SK-N-SH (cell line): Measurements from ENCODE around the gene CPA4. TPM values are rescaled to one million over a fixed set of nuclear protein-coding genes. Genes with fewer than 3 reads are reported as not detected.

Source experiments
- CHD2 ChIP-seq: fragments of 150-350 bp; IDR thresholded peaks from 2 replicates; pipeline ENCODE4 v1.6.1; 2018; ENCODE audit warnings: low read length; ENCODE audit not compliant: partially characterized antibody
- EP300 ChIP-seq, 2 experiments: IDR thresholded peaks; 2 replicates each; pipeline versions ENCODE4 v1.4.0 to v1.6.1; 2012; ENCODE audit warnings: borderline replicate concordance in 1 of 2, low read depth in 1 of 2, low read length in 1 of 2
- EZH2phosphoT487 ChIP-seq: fragments of 200-600 bp; sonication (generic); IDR thresholded peaks from 2 replicates; pipeline ENCODE4 v1.6.1; 2017; ENCODE audit warnings: low read depth, mixed run types, mild to moderate bottlenecking, antibody characterized with exemption, moderate library complexity, borderline replicate concordance
- FOSL2 ChIP-seq: IDR thresholded peaks from 2 replicates; pipeline ENCODE4 v1.4.0; 2012; ENCODE audit warnings: low read depth, mild to moderate bottlenecking, moderate library complexity, borderline replicate concordance
- FOXM1 ChIP-seq: IDR thresholded peaks from 2 replicates; pipeline ENCODE4 v1.4.0; 2012; ENCODE audit warnings: low read depth, mild to moderate bottlenecking
- GATA2 ChIP-seq: sonication (generic); formaldehyde crosslinking; IDR thresholded peaks from 2 replicates; pipeline ENCODE4 v1.5.0; 2020; ENCODE audit warnings: mild to moderate bottlenecking, missing genetic modification reagents
- MEF2A ChIP-seq: IDR thresholded peaks from 2 replicates; pipeline ENCODE4 v1.4.0; 2012; ENCODE audit warnings: low read depth, borderline replicate concordance
- NFIC ChIP-seq: IDR thresholded peaks from 2 replicates; pipeline ENCODE4 v1.4.0; 2012; ENCODE audit warnings: borderline replicate concordance
- NRF1 ChIP-seq: IDR thresholded peaks from 2 replicates; pipeline ENCODE4 v1.6.1; 2012; ENCODE audit warnings: low read depth, mild to moderate bottlenecking, low read length
- RAD21 ChIP-seq: IDR thresholded peaks from 2 replicates; pipeline ENCODE4 v1.6.1; 2012; ENCODE audit warnings: mild to moderate bottlenecking, low read length
- SIN3A ChIP-seq: IDR thresholded peaks from 2 replicates; pipeline ENCODE4 v1.6.1; 2012; ENCODE audit warnings: low read depth, mild to moderate bottlenecking, low read length, moderate library complexity, borderline replicate concordance
- TAF1 ChIP-seq: IDR thresholded peaks from 2 replicates; pipeline ENCODE4 v1.6.1; 2012; ENCODE audit warnings: low read depth, mild to moderate bottlenecking, low read length, moderate library complexity, borderline replicate concordance
- TCF12 ChIP-seq: IDR thresholded peaks from 2 replicates; pipeline ENCODE4 v1.4.0; 2012
- TEAD4 ChIP-seq: IDR thresholded peaks from 2 replicates; pipeline ENCODE4 v1.4.0; 2012; ENCODE audit warnings: mild to moderate bottlenecking, borderline replicate concordance; ENCODE audit not compliant: insufficient read depth
- polyA plus RNA-seq, 3 experiments: library from polyadenylated mRNA; depleted of rRNA; stranded (reverse); fragments of >200 nt; gene quantifications; 2 replicates each; pipeline ENCODE4 v1.2.3, GENCODE V29; 2012
- TF ChIP-seq, protein P1 (sequence below): IDR thresholded peaks from 2 replicates; pipeline ENCODE4 v1.4.0; 2012; ENCODE audit warnings: low read depth
- TF ChIP-seq, protein P2 (sequence below): IDR thresholded peaks from 2 replicates; pipeline ENCODE4 v1.6.1; 2012; ENCODE audit warnings: mild to moderate bottlenecking, low read depth, low read length, moderate library complexity
- TF ChIP-seq, protein P3 (sequence below): IDR thresholded peaks from 2 replicates; pipeline ENCODE4; 2012
- TF ChIP-seq, protein P4 (sequence below): fragments of 200-600 bp; sonication (generic); IDR thresholded peaks from 2 replicates; pipeline ENCODE4 v1.6.1; 2017; ENCODE audit warnings: antibody characterized with exemption, mild to moderate bottlenecking, moderate library complexity
- TF ChIP-seq, protein P5 (sequence below): fragments of 150-350 bp; IDR thresholded peaks from 2 replicates; pipeline ENCODE4 v1.6.1; 2017; ENCODE audit warnings: antibody characterized with exemption, low read length, low read depth, borderline replicate concordance

Gene CPA4
- polyA plus RNA-seq, 1 of the 3 experiments (the other 2 are of a cell fraction): 176 TPM

DNA sequence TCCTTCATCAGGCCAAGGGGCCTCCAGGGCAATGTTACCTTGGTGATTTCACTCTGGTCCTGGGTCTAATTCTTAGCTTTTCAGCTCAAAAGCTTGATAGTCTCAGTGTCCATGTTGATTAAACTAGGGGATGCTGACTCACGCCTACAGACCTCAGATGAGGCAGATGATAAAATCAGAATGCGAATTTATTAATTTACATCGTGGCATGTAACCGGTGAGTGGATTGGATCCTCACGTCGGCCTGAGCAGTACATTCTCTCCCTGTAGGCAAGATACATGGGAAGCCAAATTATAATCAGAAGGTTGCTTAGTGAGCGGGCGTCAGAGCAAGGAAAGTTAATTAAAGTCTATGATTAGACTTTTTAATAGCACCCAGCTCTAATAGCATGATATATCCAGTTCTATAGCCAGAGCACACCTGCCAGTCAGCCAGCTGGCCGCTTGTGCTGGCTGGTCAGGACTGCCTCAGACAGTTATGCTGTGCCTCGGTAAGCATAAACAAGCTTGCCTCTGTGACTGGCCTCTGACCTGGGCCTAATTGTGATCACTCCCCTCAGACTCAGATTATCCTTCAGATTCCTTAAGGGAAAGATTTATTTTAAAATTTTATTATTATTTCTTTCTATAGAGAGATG, 31.5 kb downstream of the CPA4 start (continued):
- 0 out of 2 replicates have a peak, but pooled peaks have one; percentile 36 for TF ChIP-seq FOXM1
- peak; percentile 88 for TF ChIP-seq TCF12
- 0 out of 2 replicates have a peak, but pooled peaks have one; percentile 20 for TF ChIP-seq GATA2 (CRISPR knock-in tag)
- TF ChIP-seq SIN3A: peak; percentile 69; the same call in 1 of the 2 replicates
- TF ChIP-seq, protein P1, sequence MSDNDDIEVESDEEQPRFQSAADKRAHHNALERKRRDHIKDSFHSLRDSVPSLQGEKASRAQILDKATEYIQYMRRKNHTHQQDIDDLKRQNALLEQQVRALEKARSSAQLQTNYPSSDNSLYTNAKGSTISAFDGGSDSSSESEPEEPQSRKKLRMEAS: peak; percentile 64; the same call in 1 of the 2 replicates
- TF ChIP-seq, protein P2, sequence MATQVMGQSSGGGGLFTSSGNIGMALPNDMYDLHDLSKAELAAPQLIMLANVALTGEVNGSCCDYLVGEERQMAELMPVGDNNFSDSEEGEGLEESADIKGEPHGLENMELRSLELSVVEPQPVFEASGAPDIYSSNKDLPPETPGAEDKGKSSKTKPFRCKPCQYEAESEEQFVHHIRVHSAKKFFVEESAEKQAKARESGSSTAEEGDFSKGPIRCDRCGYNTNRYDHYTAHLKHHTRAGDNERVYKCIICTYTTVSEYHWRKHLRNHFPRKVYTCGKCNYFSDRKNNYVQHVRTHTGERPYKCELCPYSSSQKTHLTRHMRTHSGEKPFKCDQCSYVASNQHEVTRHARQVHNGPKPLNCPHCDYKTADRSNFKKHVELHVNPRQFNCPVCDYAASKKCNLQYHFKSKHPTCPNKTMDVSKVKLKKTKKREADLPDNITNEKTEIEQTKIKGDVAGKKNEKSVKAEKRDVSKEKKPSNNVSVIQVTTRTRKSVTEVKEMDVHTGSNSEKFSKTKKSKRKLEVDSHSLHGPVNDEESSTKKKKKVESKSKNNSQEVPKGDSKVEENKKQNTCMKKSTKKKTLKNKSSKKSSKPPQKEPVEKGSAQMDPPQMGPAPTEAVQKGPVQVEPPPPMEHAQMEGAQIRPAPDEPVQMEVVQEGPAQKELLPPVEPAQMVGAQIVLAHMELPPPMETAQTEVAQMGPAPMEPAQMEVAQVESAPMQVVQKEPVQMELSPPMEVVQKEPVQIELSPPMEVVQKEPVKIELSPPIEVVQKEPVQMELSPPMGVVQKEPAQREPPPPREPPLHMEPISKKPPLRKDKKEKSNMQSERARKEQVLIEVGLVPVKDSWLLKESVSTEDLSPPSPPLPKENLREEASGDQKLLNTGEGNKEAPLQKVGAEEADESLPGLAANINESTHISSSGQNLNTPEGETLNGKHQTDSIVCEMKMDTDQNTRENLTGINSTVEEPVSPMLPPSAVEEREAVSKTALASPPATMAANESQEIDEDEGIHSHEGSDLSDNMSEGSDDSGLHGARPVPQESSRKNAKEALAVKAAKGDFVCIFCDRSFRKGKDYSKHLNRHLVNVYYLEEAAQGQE: no peak; the same call in 1 of the 2 replicates
- TF ChIP-seq TAF1: no peak
- TF ChIP-seq, protein P3, sequence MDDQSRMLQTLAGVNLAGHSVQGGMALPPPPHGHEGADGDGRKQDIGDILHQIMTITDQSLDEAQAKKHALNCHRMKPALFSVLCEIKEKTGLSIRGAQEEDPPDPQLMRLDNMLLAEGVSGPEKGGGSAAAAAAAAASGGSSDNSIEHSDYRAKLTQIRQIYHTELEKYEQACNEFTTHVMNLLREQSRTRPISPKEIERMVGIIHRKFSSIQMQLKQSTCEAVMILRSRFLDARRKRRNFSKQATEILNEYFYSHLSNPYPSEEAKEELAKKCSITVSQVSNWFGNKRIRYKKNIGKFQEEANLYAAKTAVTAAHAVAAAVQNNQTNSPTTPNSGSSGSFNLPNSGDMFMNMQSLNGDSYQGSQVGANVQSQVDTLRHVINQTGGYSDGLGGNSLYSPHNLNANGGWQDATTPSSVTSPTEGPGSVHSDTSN: peak; percentile 90
- peak; percentile 72 for TF ChIP-seq TEAD4
- TF ChIP-seq CHD2: no peak
- TF ChIP-seq NRF1: no peak
- TF ChIP-seq, protein P4, sequence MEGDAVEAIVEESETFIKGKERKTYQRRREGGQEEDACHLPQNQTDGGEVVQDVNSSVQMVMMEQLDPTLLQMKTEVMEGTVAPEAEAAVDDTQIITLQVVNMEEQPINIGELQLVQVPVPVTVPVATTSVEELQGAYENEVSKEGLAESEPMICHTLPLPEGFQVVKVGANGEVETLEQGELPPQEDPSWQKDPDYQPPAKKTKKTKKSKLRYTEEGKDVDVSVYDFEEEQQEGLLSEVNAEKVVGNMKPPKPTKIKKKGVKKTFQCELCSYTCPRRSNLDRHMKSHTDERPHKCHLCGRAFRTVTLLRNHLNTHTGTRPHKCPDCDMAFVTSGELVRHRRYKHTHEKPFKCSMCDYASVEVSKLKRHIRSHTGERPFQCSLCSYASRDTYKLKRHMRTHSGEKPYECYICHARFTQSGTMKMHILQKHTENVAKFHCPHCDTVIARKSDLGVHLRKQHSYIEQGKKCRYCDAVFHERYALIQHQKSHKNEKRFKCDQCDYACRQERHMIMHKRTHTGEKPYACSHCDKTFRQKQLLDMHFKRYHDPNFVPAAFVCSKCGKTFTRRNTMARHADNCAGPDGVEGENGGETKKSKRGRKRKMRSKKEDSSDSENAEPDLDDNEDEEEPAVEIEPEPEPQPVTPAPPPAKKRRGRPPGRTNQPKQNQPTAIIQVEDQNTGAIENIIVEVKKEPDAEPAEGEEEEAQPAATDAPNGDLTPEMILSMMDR: no peak
- TF ChIP-seq RAD21: no peak
- peak; percentile 52; the same call in 1 of the 2 replicates for TF ChIP-seq NFIC
- TF ChIP-seq, protein P5, sequence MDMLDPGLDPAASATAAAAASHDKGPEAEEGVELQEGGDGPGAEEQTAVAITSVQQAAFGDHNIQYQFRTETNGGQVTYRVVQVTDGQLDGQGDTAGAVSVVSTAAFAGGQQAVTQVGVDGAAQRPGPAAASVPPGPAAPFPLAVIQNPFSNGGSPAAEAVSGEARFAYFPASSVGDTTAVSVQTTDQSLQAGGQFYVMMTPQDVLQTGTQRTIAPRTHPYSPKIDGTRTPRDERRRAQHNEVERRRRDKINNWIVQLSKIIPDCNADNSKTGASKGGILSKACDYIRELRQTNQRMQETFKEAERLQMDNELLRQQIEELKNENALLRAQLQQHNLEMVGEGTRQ: no peak
- no peak for TF ChIP-seq MEF2A
- peak; percentile 79; the same call in 1 of the 2 replicates for TF ChIP-seq FOSL2
- no peak for TF ChIP-seq EZH2phosphoT487
- TF ChIP-seq EP300 (IDR thresholded peaks at IDR 0.05; ENCODE audit: borderline replicate concordance in 1 of 2, low read depth in 1 of 2, low read length in 1 of 2): peak; percentile 66 to 79; a peak in 3 of 4 replicates
